IMR-90 (cell line): ENCODE data around the gene TBRG4. TPM values are rescaled to one million over a fixed set of nuclear protein-coding genes. Genes with fewer than 3 reads are reported as not detected.

Experiments
- ATAC-seq: fragments of 200-7000 bp; cut with Tn5 transposase; 2 replicates; pipeline ENCODE4 v1.9.1; 2020; ENCODE audit warnings: low read depth, mild to moderate bottlenecking, moderate library complexity
- BruUV-seq: library from RNA; stranded (reverse); fragments of 400-500 nt; replicated peaks from 2 replicates; lab custom pipeline; 2021; lab: Mats Ljungman, UMichigan
- CTCF ChIA-PET: fragments of 300-600 bp; formaldehyde crosslinking; extraction: SDS; loops from one replicate; lab custom pipeline; 2021; ENCODE audit warnings: antibody characterized with exemption; lab: Yijun Ruan, JAX
- POLR2A ChIA-PET: fragments of 300-600 bp; sonication (Branson Sonifier 250); formaldehyde crosslinking; loops from one replicate; lab custom pipeline; 2022; ENCODE audit warnings: antibody characterized with exemption; ENCODE audit not compliant: unreplicated experiment; lab: Charles Lee
- DNase-seq: peaks from one replicate; pipeline ENCODE4 v3.0.0; 2013
- H2AFZ ChIP-seq: replicated peaks from 2 replicates; pipeline ENCODE3; 2013; ENCODE audit warnings: low read length, mild to moderate bottlenecking; ENCODE audit not compliant: poor library complexity
- H2AK5ac ChIP-seq: 2 replicates; pipeline ENCODE4 v1.6.1; 2013; ENCODE audit warnings: low read depth, low read length, inconsistent platforms
- H2AK9ac ChIP-seq: replicated peaks from 2 replicates; pipeline ENCODE3; 2013; ENCODE audit warnings: mild to moderate bottlenecking, low read depth, low read length, moderate library complexity; ENCODE audit not compliant: poor library complexity
- H2BK120ac ChIP-seq: 2 replicates; pipeline ENCODE4 v1.6.1; 2013; ENCODE audit warnings: low read depth, low read length, inconsistent platforms
- H2BK15ac ChIP-seq: 3 replicates; pipeline ENCODE4 v1.6.1; 2013; ENCODE audit warnings: low read depth, low read length, inconsistent platforms
- H2BK20ac ChIP-seq: 2 replicates; pipeline ENCODE4 v1.6.1; 2013; ENCODE audit warnings: low read depth, mild to moderate bottlenecking, inconsistent platforms, low read length, moderate library complexity
- H2BK5ac ChIP-seq: 2 replicates; pipeline ENCODE4 v1.6.1; 2013; ENCODE audit warnings: mild to moderate bottlenecking, low read depth, low read length, inconsistent platforms; ENCODE audit not compliant: poor library complexity, severe bottlenecking
- H3K14ac ChIP-seq: replicated peaks from 2 replicates; pipeline ENCODE4 v1.6.1; 2013; ENCODE audit warnings: low read depth, low read length, inconsistent platforms
- H3K18ac ChIP-seq: 2 replicates; pipeline ENCODE4 v1.6.1; 2013; ENCODE audit warnings: low read depth, low read length, control low read depth
- H3K23ac ChIP-seq: 2 replicates; pipeline ENCODE4 v1.6.1; 2013; ENCODE audit warnings: low read depth, low read length, inconsistent platforms
- H3K27ac ChIP-seq: 2 replicates; pipeline ENCODE4 v1.5.1; 2013; ENCODE audit warnings: mild to moderate bottlenecking, control low read depth, low read length; ENCODE audit not compliant: insufficient read depth
- H3K27me3 ChIP-seq: 2 replicates; pipeline ENCODE4 v1.6.1; 2013; ENCODE audit warnings: low read length; ENCODE audit not compliant: control insufficient read depth, insufficient read depth
- H3K36me3 ChIP-seq: 2 replicates; pipeline ENCODE4 v1.6.1; 2013; ENCODE audit warnings: low read length, mixed read lengths; ENCODE audit not compliant: control insufficient read depth, insufficient read depth
- H3K4ac ChIP-seq: 2 replicates; pipeline ENCODE4 v1.6.1; 2013; ENCODE audit warnings: low read depth, low read length, inconsistent platforms
- H3K4me1 ChIP-seq: 2 replicates; pipeline ENCODE4 v1.6.1; 2013; ENCODE audit warnings: low read length, mixed read lengths; ENCODE audit not compliant: control insufficient read depth, insufficient read depth
- H3K4me2 ChIP-seq: 2 replicates; pipeline ENCODE4 v1.6.1; 2013; ENCODE audit warnings: low read depth, mild to moderate bottlenecking, control low read depth, low read length, moderate library complexity
- H3K4me3 ChIP-seq: 2 replicates; pipeline ENCODE4 v1.5.1; 2013; ENCODE audit warnings: low read depth, mild to moderate bottlenecking, control low read depth, low read length, moderate library complexity; ENCODE audit not compliant: insufficient read depth
- H3K56ac ChIP-seq: 2 replicates; pipeline ENCODE4 v1.6.1; 2013; ENCODE audit warnings: low read length, inconsistent platforms; ENCODE audit not compliant: insufficient read depth; ENCODE audit errors: extremely low read depth
- H3K79me1 ChIP-seq, 2 experiments: 2 replicates each; pipeline ENCODE4 v1.6.1; 2013; ENCODE audit warnings: low read length in 2 of 2, inconsistent platforms in 1 of 2, low read depth in 1 of 2
- H3K9ac ChIP-seq: 2 replicates; pipeline ENCODE4 v1.6.1; 2013; ENCODE audit warnings: low read depth, low read length, control low read depth
- H3K9me1 ChIP-seq: 2 replicates; pipeline ENCODE4 v1.6.1; 2013; ENCODE audit warnings: low read length, inconsistent platforms; ENCODE audit not compliant: insufficient read depth
- H3K9me3 ChIP-seq: 2 replicates; pipeline ENCODE4 v1.6.1; 2013; ENCODE audit warnings: low read length; ENCODE audit not compliant: control insufficient read depth, insufficient read depth
- H4K20me1 ChIP-seq: 2 replicates; pipeline ENCODE4 v1.6.1; 2013; ENCODE audit warnings: low read length, inconsistent platforms; ENCODE audit not compliant: insufficient read depth
- H4K5ac ChIP-seq: 2 replicates; pipeline ENCODE4 v1.6.1; 2013; ENCODE audit warnings: mild to moderate bottlenecking, low read depth, low read length, control low read depth
- H4K8ac ChIP-seq, 2 experiments: 2 replicates each; pipeline ENCODE4 v1.6.1; 2013; ENCODE audit warnings: low read depth in 2 of 2, low read length in 2 of 2, control low read depth in 1 of 2, inconsistent platforms in 1 of 2
- H4K91ac ChIP-seq: 2 replicates; pipeline ENCODE4 v1.6.1; 2013; ENCODE audit warnings: low read depth, low read length, inconsistent platforms; ENCODE audit not compliant: insufficient read depth
- BHLHE40 ChIP-seq: fragments of 150-350 bp; IDR thresholded peaks from 2 replicates; pipeline ENCODE4 v1.6.1; 2016; ENCODE audit warnings: mild to moderate bottlenecking, low read depth, low read length
- CEBPB ChIP-seq: IDR thresholded peaks from 2 replicates; pipeline ENCODE4 v1.6.1; 2012; ENCODE audit warnings: low read depth, low read length, improper control_type of control experiment
- CHD1 ChIP-seq: IDR thresholded peaks from 2 replicates; pipeline ENCODE4 v1.6.1; 2012; ENCODE audit warnings: low read depth, low read length, improper control_type of control experiment
- CTCF ChIP-seq: conservative IDR thresholded peaks from 2 replicates; pipeline ENCODE4 v1.5.1; 2012; ENCODE audit warnings: mild to moderate bottlenecking, low read depth, low read length, improper control_type of control experiment
- ELK1 ChIP-seq: fragments of 150-350 bp; IDR thresholded peaks from 2 replicates; pipeline ENCODE4 v1.6.1; 2016; ENCODE audit warnings: low read depth, mild to moderate bottlenecking, low read length, moderate library complexity, borderline replicate concordance
- MAZ ChIP-seq: IDR thresholded peaks from 2 replicates; pipeline ENCODE4 v1.6.1; 2012; ENCODE audit warnings: low read depth, mild to moderate bottlenecking, low read length, improper control_type of control experiment, moderate library complexity, borderline replicate concordance
- MXI1 ChIP-seq: IDR thresholded peaks from 2 replicates; pipeline ENCODE4 v1.6.1; 2012; ENCODE audit warnings: low read depth, mild to moderate bottlenecking, low read length, moderate library complexity, borderline replicate concordance
- POLR2A ChIP-seq: IDR thresholded peaks from 2 replicates; pipeline ENCODE4 v1.6.1; 2012; ENCODE audit warnings: mild to moderate bottlenecking, low read depth, low read length
- RAD21 ChIP-seq: IDR thresholded peaks from 2 replicates; pipeline ENCODE4 v1.6.1; 2012; ENCODE audit warnings: low read length, improper control_type of control experiment
- RCOR1 ChIP-seq: IDR thresholded peaks from 2 replicates; pipeline ENCODE4 v1.6.1; 2012; ENCODE audit warnings: mild to moderate bottlenecking, low read length, improper control_type of control experiment; ENCODE audit not compliant: insufficient replicate concordance
- RFX5 ChIP-seq: IDR thresholded peaks from 2 replicates; pipeline ENCODE4 v1.8.0; 2012; ENCODE audit warnings: low read depth, mild to moderate bottlenecking, low read length, moderate library complexity
- SMC3 ChIP-seq: fragments of 150-350 bp; IDR thresholded peaks from 2 replicates; pipeline ENCODE4 v1.6.1; 2016; ENCODE audit warnings: low read depth, mild to moderate bottlenecking, antibody characterized with exemption, low read length, moderate library complexity
- WGBS, 2 experiments: methylation state at CpG; one replicate each; pipeline versions ENCODE4 v1.1.5 to v1.1.7; 2013; ENCODE audit warnings: missing lambda C conversion rate in 2 of 2; ENCODE audit not compliant: insufficient read length in 1 of 2; ENCODE audit errors: extremely low coverage in 2 of 2; 5-methylcytosine and 5-hydroxymethylcytosine counted together
- dilution Hi-C: fragments of 300-500 bp; cut with HindIII; formaldehyde crosslinking; loops from one replicate; pipeline ENCODE4 v1.14.3; 2018; ENCODE audit warnings: low sequenced_read_pairs; ENCODE audit not compliant: unreplicated experiment
- in situ Hi-C: fragments of 300-500 bp; cut with MboI; formaldehyde crosslinking; loops from 3 replicates; pipeline ENCODE4 v1.14.3; 2019; ENCODE audit warnings: low sequenced_read_pairs, inconsistent platforms, mixed read lengths
- intact Hi-C: fragments of 100-400 bp; cut with micrococcal nuclease; formaldehyde crosslinking; loops from 2 replicates; pipeline ENCODE4 v1.10.0; 2022
- polyA plus RNA-seq, 3 experiments: library from polyadenylated mRNA; depleted of rRNA; stranded (reverse); fragments of >200 nt; gene quantifications; 2 replicates each; pipeline ENCODE4 v1.2.3, GENCODE V29; 2012; ENCODE audit warnings: low replicate concordance in 1 of 3
- total RNA-seq: library from RNA; depleted of rRNA; stranded (reverse); fragments of >200 nt; gene quantifications from 2 replicates; pipeline ENCODE4 v1.2.3, GENCODE V29; 2012

The TBRG4 gene
- total and polyA plus RNA-seq, 2 of the 4 experiments (the other 2 are of a cell fraction) = 71.6 to 77.6 TPM

- no peak for TF ChIP-seq RCOR1
Measured at GRCh38 chr7:45069444-45070253, 41.8 kb downstream of the TBRG4 start (continued).

- H2BK120ac ChIP-seq = no peak overlapping the region
- H3K14ac ChIP-seq = no peak overlapping the region
- DNase-seq (no peak), ATAC-seq (no peak)
- H3K56ac ChIP-seq = no peak overlapping the region
- no peak overlapping the region for H3K4ac ChIP-seq
- no peak overlapping the region for H2BK5ac ChIP-seq
- H3K23ac ChIP-seq = no peak overlapping the region
- H3K9me1 ChIP-seq = peaks cover 8% of the 10 kb centered on the region
- no TSS peak for BruUV-seq
- no peak overlapping the region for H3K27ac ChIP-seq
- H3K4me1 ChIP-seq = no peaks in the 10 kb centered on the region
- in situ Hi-C loops = no loop called here
- H3K9me3 ChIP-seq = no peaks in the 10 kb centered on the region
- H4K20me1 ChIP-seq = peaks cover 7% of the 10 kb centered on the region; the same call in 1 of the 2 replicates
- H3K36me3 ChIP-seq = peaks cover 64% of the 10 kb centered on the region
- H4K5ac ChIP-seq = no peak overlapping the region
- ChIA-PET POLR2A (no interaction called here), CTCF (no interaction called here)
- no peak overlapping the region for H2BK15ac ChIP-seq
- intact Hi-C loops = no loop called here
- no peak overlapping the region for H3K4me2 ChIP-seq
- H3K9ac ChIP-seq = no peak overlapping the region
- no peak overlapping the region for H3K4me3 ChIP-seq
- H3K27me3 ChIP-seq = no peaks in the 10 kb centered on the region
- peaks cover 19 to 50% of the 10 kb centered on the region in 2 experiments for H3K79me1 ChIP-seq
- H2AK5ac ChIP-seq = no peak overlapping the region
- no peak overlapping the region for H2AFZ ChIP-seq
- H4K91ac ChIP-seq = no peak overlapping the region
- H3K18ac ChIP-seq = no peak overlapping the region
- WGBS, 2 experiments = 91% methylated on average over 10 of the region's 15 CpGs; no CpG with 5 or more reads in 1 of the 2 experiments
- no peak overlapping the region for H2BK20ac ChIP-seq
- dilution Hi-C loops = no loop called here
- H2AK9ac ChIP-seq = no peak overlapping the region
- H4K8ac ChIP-seq = no peak overlapping the region
- TF ChIP-seq RFX5 (no peak), BHLHE40 (no peak), ELK1 (no peak), CTCF (no peak), RCOR1 (no peak), RAD21 (no peak), CEBPB (no peak), CHD1 (no peak), MAZ (no peak), MXI1 (no peak), POLR2A (no peak), SMC3 (no peak)
Measured at GRCh38 chr7:45068236-45069023, 43.1 kb downstream of the TBRG4 start.
